Cardiac fibroblast (primary cell): ENCODE data around the gene PTPRQ.
"Not testable (repeated sequence)": the region's sequence is repeated elsewhere in the genome, so short reads cannot be mapped to it uniquely, and the experiment has no call there.

ENCODE experiments used
- DNase-seq, 2 donors: peaks; one replicate each; pipeline versions ENCODE4 v3.0.0 to v3.0.0-alpha.2; 2010; ENCODE audit warnings: low read depth in 2 of 2
- H3K4me3 ChIP-seq, 2 donors: replicated peaks in 1 of 2; 1 replicate in 1 of 2; 2 replicates in 1 of 2; pipeline ENCODE4 v1.5.1; 2011; ENCODE audit warnings: low read depth in 2 of 2, low read length in 2 of 2, mild to moderate bottlenecking in 2 of 2, moderate library complexity in 1 of 2
- TF ChIP-seq, protein P1 (sequence below): IDR thresholded peaks from one replicate; pipeline ENCODE4 v1.5.1; 2011; ENCODE audit warnings: low read depth, mild to moderate bottlenecking, low read length, inconsistent platforms

PTPRQ gene

DNA sequence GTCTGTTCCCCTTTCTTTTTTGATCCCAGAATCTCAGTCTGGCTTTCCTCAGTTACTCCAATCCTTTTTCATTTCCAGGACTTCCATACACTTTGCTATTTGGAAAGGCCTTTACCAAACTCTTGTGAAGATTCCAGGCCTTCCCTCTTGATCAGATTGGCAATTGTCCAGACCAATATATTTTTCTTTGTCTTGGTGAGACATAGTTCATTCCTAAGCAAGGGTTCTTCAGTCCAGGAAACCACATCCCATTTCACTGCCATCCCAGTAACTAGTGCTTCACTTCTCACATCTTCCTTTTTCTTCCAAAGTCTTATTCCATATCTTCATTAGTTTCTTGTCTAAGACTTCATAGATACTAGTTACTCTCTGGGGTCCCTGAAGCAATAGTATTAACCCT, 2.1 kb upstream of the PTPRQ start:
- H3K4me3 ChIP-seq = no peak overlapping the region
- TF ChIP-seq, protein P1, sequence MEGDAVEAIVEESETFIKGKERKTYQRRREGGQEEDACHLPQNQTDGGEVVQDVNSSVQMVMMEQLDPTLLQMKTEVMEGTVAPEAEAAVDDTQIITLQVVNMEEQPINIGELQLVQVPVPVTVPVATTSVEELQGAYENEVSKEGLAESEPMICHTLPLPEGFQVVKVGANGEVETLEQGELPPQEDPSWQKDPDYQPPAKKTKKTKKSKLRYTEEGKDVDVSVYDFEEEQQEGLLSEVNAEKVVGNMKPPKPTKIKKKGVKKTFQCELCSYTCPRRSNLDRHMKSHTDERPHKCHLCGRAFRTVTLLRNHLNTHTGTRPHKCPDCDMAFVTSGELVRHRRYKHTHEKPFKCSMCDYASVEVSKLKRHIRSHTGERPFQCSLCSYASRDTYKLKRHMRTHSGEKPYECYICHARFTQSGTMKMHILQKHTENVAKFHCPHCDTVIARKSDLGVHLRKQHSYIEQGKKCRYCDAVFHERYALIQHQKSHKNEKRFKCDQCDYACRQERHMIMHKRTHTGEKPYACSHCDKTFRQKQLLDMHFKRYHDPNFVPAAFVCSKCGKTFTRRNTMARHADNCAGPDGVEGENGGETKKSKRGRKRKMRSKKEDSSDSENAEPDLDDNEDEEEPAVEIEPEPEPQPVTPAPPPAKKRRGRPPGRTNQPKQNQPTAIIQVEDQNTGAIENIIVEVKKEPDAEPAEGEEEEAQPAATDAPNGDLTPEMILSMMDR = no peak
- peak; percentile 67 to 73 for DNase-seq

GRCh38 chr12:80442426-80443222, 1.4 kb upstream of the PTPRQ start:
- H3K4me3 ChIP-seq = no peak overlapping the region
- DNase-seq = peak; percentile 54 to 66
- TF ChIP-seq, protein P1 = no peak

GRCh38 chr12:80445083-80445793, 1.2 kb downstream of the PTPRQ start:
- DNase-seq = peak; percentile 53 to 54
- no peak overlapping the region for H3K4me3 ChIP-seq
- TF ChIP-seq, protein P1 = no peak

GRCh38 chr12:80456513-80456912, 12.5 kb downstream of the PTPRQ start:
- TF ChIP-seq, protein P1 = no peak
- no peak overlapping the region for H3K4me3 ChIP-seq
- DNase-seq = no peak

DNA sequence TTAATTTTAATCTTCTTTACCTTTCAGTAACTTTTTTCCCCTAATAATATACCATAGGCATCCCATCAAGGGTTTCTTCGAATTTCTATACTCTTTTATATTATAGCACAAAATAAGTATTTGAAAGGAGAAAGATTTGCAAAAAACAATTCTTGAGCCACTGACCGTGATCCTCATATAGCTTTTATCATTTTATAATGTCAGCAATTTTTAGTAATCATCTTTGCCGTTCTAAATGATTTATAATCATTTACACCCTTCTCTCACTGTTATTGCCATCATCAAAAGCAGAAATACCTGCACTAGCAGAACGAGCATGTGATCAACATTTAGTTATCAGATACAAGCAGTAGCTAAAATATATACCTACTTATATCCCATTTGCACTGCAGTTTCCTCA, 16.9 kb downstream of the PTPRQ start:
- TF ChIP-seq, protein P1 = no peak
- DNase-seq = no peak
- no peak overlapping the region for H3K4me3 ChIP-seq

DNA sequence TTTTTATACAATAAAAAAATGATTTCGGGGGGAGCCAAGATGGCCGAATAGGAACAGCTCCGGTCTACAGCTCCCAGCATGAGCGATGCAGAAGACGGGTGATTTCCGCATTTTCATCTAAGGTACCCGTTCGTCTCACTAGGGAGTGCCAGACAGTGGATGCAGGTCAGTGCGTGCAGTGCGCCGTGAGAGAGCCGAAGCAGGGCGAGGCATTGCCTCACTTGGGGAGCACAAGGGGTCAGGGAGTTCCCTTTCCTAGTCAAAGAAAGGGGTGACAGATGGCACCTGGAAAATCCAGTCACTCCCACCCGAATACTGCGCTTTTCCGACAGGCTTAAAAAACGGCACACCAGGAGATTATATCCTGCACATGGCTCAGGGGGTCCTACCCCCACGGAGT, 17.8 kb downstream of the PTPRQ start:
- H3K4me3 ChIP-seq, DNase-seq: not testable (repeated sequence)

DNA sequence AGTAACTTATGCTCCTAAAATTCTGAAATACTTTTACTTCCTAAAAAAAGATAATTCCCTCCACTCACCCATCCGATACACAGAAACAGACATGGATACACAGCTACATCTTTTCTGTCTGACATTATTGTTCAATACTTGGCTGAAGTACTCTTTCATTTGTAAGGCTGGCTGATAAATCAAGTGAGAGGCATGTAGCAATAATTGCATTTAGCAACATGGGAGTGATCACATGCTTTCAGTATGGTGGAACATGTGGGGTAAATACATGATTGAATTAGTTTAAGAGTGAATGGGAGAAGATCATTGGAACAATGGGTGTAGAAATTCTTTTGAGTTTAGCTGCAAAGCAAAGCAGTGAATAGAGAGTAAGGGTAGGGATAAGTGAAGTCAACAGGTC, 25.6 kb downstream of the PTPRQ start:
- no peak overlapping the region for H3K4me3 ChIP-seq
- DNase-seq = peak; percentile 22 to 45
- TF ChIP-seq, protein P1 = no peak
